Activated CD8-positive, alpha-beta T cell treated with anti-CD3 and anti-CD28 coated beads, Interleukin-2, amount 10 ng/mL, durations not matched to agents 7 days and 5 days (primary cell): Measurements from ENCODE around the gene DIP2A. TPM values are rescaled to one million over a fixed set of nuclear protein-coding genes. Genes with fewer than 3 reads are reported as not detected.

ENCODE experiments used
- ATAC-seq: fragments of 150-1000 bp; cut with Tn5 transposase; one replicate; pipeline ENCODE4 v1.10.0; 2021; ENCODE audit warnings: moderate library complexity
- CTCF ChIA-PET: fragments of 350-600 bp; sonication (Branson Sonifier 250); formaldehyde crosslinking; loops from one replicate; lab custom pipeline; 2021; ENCODE audit warnings: antibody characterized with exemption; lab: Charles Lee
- POLR2A ChIA-PET: fragments of 350-600 bp; sonication (Branson Sonifier 250); formaldehyde crosslinking; loops from one replicate; lab custom pipeline; 2021; ENCODE audit warnings: antibody characterized with exemption; lab: Charles Lee
- DNase-seq: peaks from one replicate; pipeline ENCODE4 v3.0.0-alpha.2; 2020
- H3K27ac Mint-ChIP-seq: one replicate; pipeline ENCODE4 v1.8.0; 2021; ENCODE audit warnings: mild to moderate bottlenecking, mixed read lengths
- H3K27me3 Mint-ChIP-seq: one replicate; pipeline ENCODE4 v1.8.0; 2021; ENCODE audit warnings: low read depth, mixed read lengths
- H3K36me3 Mint-ChIP-seq: one replicate; pipeline ENCODE4 v1.8.0; 2021; ENCODE audit warnings: low read depth, mixed read lengths
- H3K4me1 Mint-ChIP-seq: one replicate; pipeline ENCODE4 v1.8.0; 2021; ENCODE audit warnings: low read depth, mixed read lengths
- H3K4me3 Mint-ChIP-seq: one replicate; pipeline ENCODE4 v1.8.0; 2021; ENCODE audit warnings: mild to moderate bottlenecking, mixed read lengths
- H3K9me3 Mint-ChIP-seq: one replicate; pipeline ENCODE4 v1.8.0; 2022; ENCODE audit warnings: mixed read lengths; ENCODE audit not compliant: insufficient read depth
- total RNA-seq, 2 experiments: library from RNA; stranded (reverse); gene quantifications; one replicate each; pipeline ENCODE4 v1.2.3, GENCODE V29; 2021

The DIP2A gene
- total RNA-seq, 2 experiments from 2014 or later, result 53.7 to 53.9 TPM

DNA sequence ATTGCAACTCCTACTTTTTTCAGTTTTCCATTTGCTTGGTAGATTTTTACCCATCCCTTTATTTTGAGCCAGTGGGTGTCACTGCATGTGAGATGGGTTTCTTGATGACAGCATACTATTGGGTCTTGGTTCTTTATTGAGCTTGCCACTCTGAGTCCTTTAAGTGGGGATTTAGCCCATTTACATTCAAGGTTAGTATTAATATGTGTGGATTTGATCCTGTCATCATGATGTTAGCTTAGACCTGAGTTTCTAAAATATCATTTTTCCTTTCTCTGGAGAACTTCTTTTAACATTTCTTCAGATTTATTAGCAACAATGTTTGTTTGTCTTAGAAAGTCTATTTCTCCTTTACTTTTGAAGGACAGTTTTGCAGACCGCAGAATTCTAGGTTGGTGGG, 158.0 kb downstream of the DIP2A start:
- Mint-ChIP-seq H3K9me3 (no peaks in the 10 kb centered on the region), H3K4me1 (peaks cover 15% of the 10 kb centered on the region), H3K4me3 (no peak overlapping the region), H3K36me3 (peaks cover 3% of the 10 kb centered on the region), H3K27me3 (peaks cover 12% of the 10 kb centered on the region), H3K27ac (no peak overlapping the region)
- ChIA-PET POLR2A (no interaction called here), CTCF (no interaction called here)
- no peak for DNase-seq
- no peak for ATAC-seq

DNA sequence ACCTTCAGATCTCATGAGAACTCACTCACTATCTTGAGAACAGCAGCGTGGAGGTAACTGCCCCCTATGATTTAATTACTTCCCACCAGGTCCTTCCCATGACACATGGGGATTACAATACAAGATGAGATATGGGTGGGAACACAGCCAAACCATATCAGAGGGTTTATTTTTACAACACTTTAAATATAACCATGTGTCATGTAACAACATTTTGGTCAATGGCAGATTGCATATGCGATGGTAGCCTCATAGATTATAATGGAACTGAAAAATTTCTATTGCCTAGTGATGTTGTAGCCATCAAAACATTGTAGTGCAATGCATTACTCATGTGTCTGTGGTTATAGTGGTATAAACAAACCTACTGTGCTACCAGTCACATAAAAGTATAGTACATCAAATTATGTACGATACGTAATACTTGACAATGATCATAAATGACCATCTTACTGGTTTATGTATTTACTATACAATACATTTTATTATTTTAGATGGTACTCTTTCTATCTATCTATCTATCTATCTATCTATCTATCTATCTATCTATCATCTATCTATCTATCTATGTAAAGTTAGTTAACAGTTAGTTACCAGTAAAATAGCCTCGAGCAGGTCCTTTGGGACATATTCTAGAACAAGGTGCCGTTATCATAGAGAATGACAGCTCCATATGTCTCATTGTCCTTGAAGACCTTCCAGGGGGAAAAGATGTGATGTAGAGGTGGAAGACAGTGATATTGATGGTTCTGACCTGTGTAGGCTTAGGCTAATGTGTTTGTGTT, 158.8 kb downstream of the DIP2A start:
- Mint-ChIP-seq H3K36me3 (peaks cover 3% of the 10 kb centered on the region), H3K27me3 (peaks cover 12% of the 10 kb centered on the region), H3K27ac (no peak overlapping the region), H3K4me3 (no peak overlapping the region), H3K9me3 (no peaks in the 10 kb centered on the region), H3K4me1 (peaks cover 23% of the 10 kb centered on the region)
- ChIA-PET POLR2A (interaction anchor here (0.6 kb wide), 1 partner anchor 69 kb away, joined by 3 read pairs; no protein-coding TSS in a partner anchor), CTCF (interaction anchor here (0.8 to 0.9 kb wide), 2 partner anchors 9 to 18 kb away, joined by 4 read pairs; partner anchors contain the start of gene PRMT2)
- no peak for ATAC-seq
- no peak for DNase-seq

GRCh38 chr21:46618738-46619379, 160.2 kb downstream of the DIP2A start:
- Mint-ChIP-seq H3K36me3 (peaks cover 2% of the 10 kb centered on the region), H3K27ac (no peak overlapping the region), H3K27me3 (peaks cover 8% of the 10 kb centered on the region), H3K4me3 (no peak overlapping the region), H3K9me3 (no peaks in the 10 kb centered on the region), H3K4me1 (peaks cover 32% of the 10 kb centered on the region)
- ChIA-PET CTCF (interaction anchor here (1.1 to 1.4 kb wide), 3 partner anchors 9 to 18 kb away, joined by 3 read pairs; no protein-coding TSS in a partner anchor), POLR2A (no interaction called here)
- ATAC-seq (no peak), DNase-seq (no peak)

Other genes starting within 250 kb of the DIP2A start
- gene LSS, start 230.1 kb upstream of the DIP2A start, total RNA-seq, result 10 to 100 TPM; 72.1 to 76.1 TPM
- gene MCM3AP, start 173.3 kb upstream of the DIP2A start, total RNA-seq, result 100 to 1,000 TPM; 106 to 113 TPM
- 10 to 100 TPM; 13.4 to 15.2 TPM for gene YBEY, start 172.5 kb upstream of the DIP2A start, total RNA-seq
- gene C21orf58, start 135.0 kb upstream of the DIP2A start, total RNA-seq, result 10 to 100 TPM; 59.0 to 65.4 TPM
- 10 to 100 TPM; 89.0 to 98.8 TPM for gene PCNT, start 134.7 kb upstream of the DIP2A start, total RNA-seq
- 1 to 10 TPM; 8.5 to 9.5 TPM for gene S100B, start 146.2 kb downstream of the DIP2A start, total RNA-seq
- 100 to 1,000 TPM; 110 to 117 TPM for gene PRMT2, start 176.8 kb downstream of the DIP2A start, total RNA-seq